Measurements from ENCODE around the gene CEACAM21.

Gene CEACAM21

GRCh38 chr19:41530761-41531301 is 45.1 kb upstream of the CEACAM21 start:
- Histone ChIP-seq H3K4me3 (ENCODE audit: low read depth, low read length) (no peak overlapping the region), H3K9me3 (ENCODE audit: control insufficient read depth, insufficient read depth, low read depth, low read length) (no peaks in the 10 kb centered on the region; the same call in none of the 2 replicates), H3K27ac (ENCODE audit: extremely low read depth, low read depth, low read length) (no peak overlapping the region), H3K36me3 (ENCODE audit: control insufficient read depth in 2 of 2, insufficient read depth in 1 of 2, low read length in 2 of 2) (no peaks in the 10 kb centered on the region), H3K4me1 (ENCODE audit: control insufficient read depth, insufficient read depth, low read length) (peaks cover 7% of the 10 kb centered on the region)
- POLR2A ChIA-PET: interaction anchor here (0.6 to 1.5 kb wide), 2 partner anchors 16 to 91 kb away, joined by 7 read pairs; partner anchors contain the start of gene DMAC2
- CTCF ChIA-PET: interaction anchor here (0.9 to 2.6 kb wide), 5 partner anchors 11 to 116 kb away, joined by 3 to 15 read pairs (median 9); no protein-coding TSS in a partner anchor
- TF ChIP-seq MEIS1 (CRISPR knock-in tag; IDR thresholded peaks at IDR 0.05; ENCODE audit: borderline replicate concordance) (no peak), RBAK (tag by site-specific recombination; IDR thresholded peaks at IDR 0.05) (no peak), ZIC2 (tag by site-specific recombination; IDR thresholded peaks at IDR 0.05) (no peak), ZNF521 (tag by site-specific recombination; IDR thresholded peaks at IDR 0.05) (no peak), ZNF792 (tag by site-specific recombination; IDR thresholded peaks at IDR 0.05) (no peak), ELK4 (IDR thresholded peaks at IDR 0.05; ENCODE audit: borderline replicate concordance, low read depth, low read length) (no peak), ZNF274 (IDR thresholded peaks at IDR 0.05; ENCODE audit: low read length) (no peak), ZNF274 (tag by site-specific recombination; IDR thresholded peaks at IDR 0.05; ENCODE audit: borderline replicate concordance) (no peak), ZNF664 (tag by site-specific recombination; IDR thresholded peaks at IDR 0.05) (no peak), ZNF184 (tag by site-specific recombination; IDR thresholded peaks at IDR 0.05) (no peak), ZNF660 (tag by site-specific recombination; IDR thresholded peaks at IDR 0.05) (no peak), ZNF610 (tag by site-specific recombination; IDR thresholded peaks at IDR 0.05; ENCODE audit: borderline replicate concordance) (no peak), ZNF747 (tag by site-specific recombination; IDR thresholded peaks at IDR 0.05) (no peak), ZNF658 (tag by site-specific recombination; IDR thresholded peaks at IDR 0.05) (no peak), ZNF423 (tag by site-specific recombination; IDR thresholded peaks at IDR 0.05) (no peak), REPIN1 (tag by site-specific recombination; IDR thresholded peaks at IDR 0.05; ENCODE audit: low read depth) (no peak), ZFHX2 (tag by site-specific recombination; conservative IDR thresholded peaks at IDR 0.05) (no peak), KLF8 (tag by site-specific recombination; IDR thresholded peaks at IDR 0.05) (no peak)
- TF ChIP-seq, protein P1, sequence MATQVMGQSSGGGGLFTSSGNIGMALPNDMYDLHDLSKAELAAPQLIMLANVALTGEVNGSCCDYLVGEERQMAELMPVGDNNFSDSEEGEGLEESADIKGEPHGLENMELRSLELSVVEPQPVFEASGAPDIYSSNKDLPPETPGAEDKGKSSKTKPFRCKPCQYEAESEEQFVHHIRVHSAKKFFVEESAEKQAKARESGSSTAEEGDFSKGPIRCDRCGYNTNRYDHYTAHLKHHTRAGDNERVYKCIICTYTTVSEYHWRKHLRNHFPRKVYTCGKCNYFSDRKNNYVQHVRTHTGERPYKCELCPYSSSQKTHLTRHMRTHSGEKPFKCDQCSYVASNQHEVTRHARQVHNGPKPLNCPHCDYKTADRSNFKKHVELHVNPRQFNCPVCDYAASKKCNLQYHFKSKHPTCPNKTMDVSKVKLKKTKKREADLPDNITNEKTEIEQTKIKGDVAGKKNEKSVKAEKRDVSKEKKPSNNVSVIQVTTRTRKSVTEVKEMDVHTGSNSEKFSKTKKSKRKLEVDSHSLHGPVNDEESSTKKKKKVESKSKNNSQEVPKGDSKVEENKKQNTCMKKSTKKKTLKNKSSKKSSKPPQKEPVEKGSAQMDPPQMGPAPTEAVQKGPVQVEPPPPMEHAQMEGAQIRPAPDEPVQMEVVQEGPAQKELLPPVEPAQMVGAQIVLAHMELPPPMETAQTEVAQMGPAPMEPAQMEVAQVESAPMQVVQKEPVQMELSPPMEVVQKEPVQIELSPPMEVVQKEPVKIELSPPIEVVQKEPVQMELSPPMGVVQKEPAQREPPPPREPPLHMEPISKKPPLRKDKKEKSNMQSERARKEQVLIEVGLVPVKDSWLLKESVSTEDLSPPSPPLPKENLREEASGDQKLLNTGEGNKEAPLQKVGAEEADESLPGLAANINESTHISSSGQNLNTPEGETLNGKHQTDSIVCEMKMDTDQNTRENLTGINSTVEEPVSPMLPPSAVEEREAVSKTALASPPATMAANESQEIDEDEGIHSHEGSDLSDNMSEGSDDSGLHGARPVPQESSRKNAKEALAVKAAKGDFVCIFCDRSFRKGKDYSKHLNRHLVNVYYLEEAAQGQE (tag by site-specific recombination; IDR thresholded peaks at IDR 0.05): no peak

DNA sequence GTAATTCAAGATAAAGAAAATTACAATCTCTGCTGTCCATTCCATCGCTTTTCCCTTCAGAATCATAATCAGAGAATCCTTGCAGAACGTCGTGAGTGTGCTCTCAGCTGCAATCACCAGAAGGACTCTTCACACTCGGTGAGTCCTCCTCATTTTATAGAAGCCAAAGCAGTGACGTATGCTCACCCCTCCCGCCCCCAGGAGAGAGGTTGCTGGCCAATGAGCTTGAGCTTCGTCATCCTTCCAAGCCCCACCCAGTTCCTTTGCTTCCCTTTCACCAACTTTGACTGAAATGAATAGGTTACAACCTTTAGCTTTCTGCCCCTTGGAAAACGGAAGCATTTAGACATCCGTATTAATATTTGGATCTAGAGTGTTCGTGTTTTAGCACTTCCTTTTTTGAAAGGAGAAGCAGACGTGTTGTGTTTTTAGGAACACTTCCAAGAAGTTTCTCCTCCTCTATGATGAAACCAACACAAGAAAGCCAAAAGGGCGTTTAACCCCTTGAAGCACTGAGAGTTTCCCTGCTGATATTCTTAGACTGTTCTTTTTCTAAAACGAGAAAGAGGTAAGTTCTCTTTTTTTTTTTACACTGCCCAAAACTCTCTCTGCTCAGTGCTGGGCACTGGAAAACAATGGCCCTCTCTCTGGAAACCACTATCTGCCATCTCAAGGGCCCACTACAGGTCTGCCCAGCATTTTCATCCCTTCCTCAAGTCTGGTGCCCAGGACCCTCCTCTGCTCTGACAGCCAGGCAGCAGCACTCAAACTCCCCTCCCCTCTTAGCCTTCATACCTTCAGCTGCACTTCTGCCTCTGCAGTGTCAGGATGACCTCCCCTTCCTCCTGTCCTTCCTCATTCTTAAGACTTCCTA is 44.3 kb upstream of the CEACAM21 start:
- Histone ChIP-seq H3K4me1 (ENCODE audit: control insufficient read depth, insufficient read depth, low read length) (peaks cover 7% of the 10 kb centered on the region), H3K9me3 (ENCODE audit: control insufficient read depth, insufficient read depth, low read depth, low read length) (no peaks in the 10 kb centered on the region; the same call in none of the 2 replicates), H3K4me3 (ENCODE audit: low read depth, low read length) (no peak overlapping the region), H3K36me3 (ENCODE audit: control insufficient read depth in 2 of 2, insufficient read depth in 1 of 2, low read length in 2 of 2) (no peaks in the 10 kb centered on the region), H3K27ac (ENCODE audit: extremely low read depth, low read depth, low read length) (peak overlapping the region; percentile 1; the same call in 1 of the 2 replicates)
- POLR2A ChIA-PET: interaction anchor here (0.6 to 1.5 kb wide), 2 partner anchors 15 to 92 kb away, joined by 7 read pairs; partner anchors contain the start of gene DMAC2
- CTCF ChIA-PET: interaction anchor here (0.5 to 2.6 kb wide), 8 partner anchors 11 to 1980 kb away, joined by 3 to 15 read pairs (median 4); no protein-coding TSS in a partner anchor
- TF ChIP-seq, protein P2, sequence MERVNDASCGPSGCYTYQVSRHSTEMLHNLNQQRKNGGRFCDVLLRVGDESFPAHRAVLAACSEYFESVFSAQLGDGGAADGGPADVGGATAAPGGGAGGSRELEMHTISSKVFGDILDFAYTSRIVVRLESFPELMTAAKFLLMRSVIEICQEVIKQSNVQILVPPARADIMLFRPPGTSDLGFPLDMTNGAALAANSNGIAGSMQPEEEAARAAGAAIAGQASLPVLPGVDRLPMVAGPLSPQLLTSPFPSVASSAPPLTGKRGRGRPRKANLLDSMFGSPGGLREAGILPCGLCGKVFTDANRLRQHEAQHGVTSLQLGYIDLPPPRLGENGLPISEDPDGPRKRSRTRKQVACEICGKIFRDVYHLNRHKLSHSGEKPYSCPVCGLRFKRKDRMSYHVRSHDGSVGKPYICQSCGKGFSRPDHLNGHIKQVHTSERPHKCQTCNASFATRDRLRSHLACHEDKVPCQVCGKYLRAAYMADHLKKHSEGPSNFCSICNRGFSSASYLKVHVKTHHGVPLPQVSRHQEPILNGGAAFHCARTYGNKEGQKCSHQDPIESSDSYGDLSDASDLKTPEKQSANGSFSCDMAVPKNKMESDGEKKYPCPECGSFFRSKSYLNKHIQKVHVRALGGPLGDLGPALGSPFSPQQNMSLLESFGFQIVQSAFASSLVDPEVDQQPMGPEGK (tag by site-specific recombination; IDR thresholded peaks at IDR 0.05): peak; percentile 65
- TF ChIP-seq ZBTB21 (tag by site-specific recombination; IDR thresholded peaks at IDR 0.05) (peak; percentile 81), GFI1B (tag by site-specific recombination; IDR thresholded peaks at IDR 0.05) (no peak), GLIS2 (tag by site-specific recombination; IDR thresholded peaks at IDR 0.05) (peak; percentile 42; the same call in 1 of the 2 replicates), TCF7L2 (IDR thresholded peaks at IDR 0.05; ENCODE audit: borderline replicate concordance, low read depth, low read length) (no peak)
- TF ChIP-seq, protein P3, sequence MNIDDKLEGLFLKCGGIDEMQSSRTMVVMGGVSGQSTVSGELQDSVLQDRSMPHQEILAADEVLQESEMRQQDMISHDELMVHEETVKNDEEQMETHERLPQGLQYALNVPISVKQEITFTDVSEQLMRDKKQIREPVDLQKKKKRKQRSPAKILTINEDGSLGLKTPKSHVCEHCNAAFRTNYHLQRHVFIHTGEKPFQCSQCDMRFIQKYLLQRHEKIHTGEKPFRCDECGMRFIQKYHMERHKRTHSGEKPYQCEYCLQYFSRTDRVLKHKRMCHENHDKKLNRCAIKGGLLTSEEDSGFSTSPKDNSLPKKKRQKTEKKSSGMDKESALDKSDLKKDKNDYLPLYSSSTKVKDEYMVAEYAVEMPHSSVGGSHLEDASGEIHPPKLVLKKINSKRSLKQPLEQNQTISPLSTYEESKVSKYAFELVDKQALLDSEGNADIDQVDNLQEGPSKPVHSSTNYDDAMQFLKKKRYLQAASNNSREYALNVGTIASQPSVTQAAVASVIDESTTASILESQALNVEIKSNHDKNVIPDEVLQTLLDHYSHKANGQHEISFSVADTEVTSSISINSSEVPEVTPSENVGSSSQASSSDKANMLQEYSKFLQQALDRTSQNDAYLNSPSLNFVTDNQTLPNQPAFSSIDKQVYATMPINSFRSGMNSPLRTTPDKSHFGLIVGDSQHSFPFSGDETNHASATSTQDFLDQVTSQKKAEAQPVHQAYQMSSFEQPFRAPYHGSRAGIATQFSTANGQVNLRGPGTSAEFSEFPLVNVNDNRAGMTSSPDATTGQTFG (tag by site-specific recombination; IDR thresholded peaks at IDR 0.05; ENCODE audit: borderline replicate concordance): no peak

Measured in HEK293 (cell line).